ENCODE results near the gene HLA-DMB. TPM values are rescaled to one million over a fixed set of nuclear protein-coding genes. Genes with fewer than 3 reads are reported as not detected.

The HLA-DMB gene
- total and polyA plus RNA-seq, 2 donors = 71.0 to 110 TPM

DNA sequence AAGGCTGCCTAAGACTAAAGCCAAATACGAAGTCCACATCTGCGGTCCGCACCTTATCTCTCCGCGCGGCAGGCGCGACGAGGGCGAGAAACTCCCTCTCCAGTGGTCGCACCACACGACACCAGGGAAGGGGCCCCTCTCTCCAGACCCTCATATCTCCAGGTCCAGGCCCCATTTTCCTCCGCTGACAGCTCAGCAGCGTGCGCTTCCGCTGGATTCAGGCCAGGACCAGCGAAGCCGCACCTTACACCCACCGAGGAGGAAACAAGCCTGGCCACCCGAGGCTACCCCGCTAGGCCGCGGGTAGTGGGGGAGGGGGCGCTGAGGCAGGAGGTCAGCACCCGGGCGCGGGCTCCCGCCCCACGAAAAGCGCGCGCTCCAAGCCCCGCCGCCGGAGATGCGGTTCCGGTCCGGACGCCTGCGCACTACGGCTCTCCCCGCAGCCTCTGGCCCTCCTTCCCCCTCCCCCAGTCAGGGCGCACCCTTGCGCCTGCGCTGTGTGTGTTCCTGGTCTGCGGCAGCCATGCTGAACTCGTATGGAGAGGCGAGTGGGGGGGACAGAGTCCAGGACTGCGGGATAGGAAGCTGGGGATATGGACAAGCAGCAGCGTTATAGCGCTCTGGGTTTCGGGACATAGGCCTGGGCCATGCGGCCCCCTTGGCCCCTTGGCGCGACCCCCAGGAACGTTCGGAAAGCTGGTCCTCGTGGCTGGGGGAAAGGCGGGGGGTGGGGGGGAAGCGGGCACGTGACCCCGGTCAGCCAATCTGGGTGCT, 27.5 kb upstream of the HLA-DMB start, which contains the start of gene BRD2:
Gene BRD2, plus strand, starts transcription at position 502 of the 774 bp plus-strand sequence. CDS start 4,305 bp downstream, outside the sequence.
- WGBS = under 1% methylated on average over 62 of the region's 62 CpGs
- H3K4me3 ChIP-seq (ENCODE audit: low read length in 2 of 2) = peak within 1 kb of the TSS; percentile 87 to 93
- H3K4me1 ChIP-seq (ENCODE audit: control insufficient read depth in 2 of 2, insufficient read depth in 2 of 2, low read length in 2 of 2) = peaks cover 5 to 17% of the 10 kb centered on the region in 2 donors

DNA sequence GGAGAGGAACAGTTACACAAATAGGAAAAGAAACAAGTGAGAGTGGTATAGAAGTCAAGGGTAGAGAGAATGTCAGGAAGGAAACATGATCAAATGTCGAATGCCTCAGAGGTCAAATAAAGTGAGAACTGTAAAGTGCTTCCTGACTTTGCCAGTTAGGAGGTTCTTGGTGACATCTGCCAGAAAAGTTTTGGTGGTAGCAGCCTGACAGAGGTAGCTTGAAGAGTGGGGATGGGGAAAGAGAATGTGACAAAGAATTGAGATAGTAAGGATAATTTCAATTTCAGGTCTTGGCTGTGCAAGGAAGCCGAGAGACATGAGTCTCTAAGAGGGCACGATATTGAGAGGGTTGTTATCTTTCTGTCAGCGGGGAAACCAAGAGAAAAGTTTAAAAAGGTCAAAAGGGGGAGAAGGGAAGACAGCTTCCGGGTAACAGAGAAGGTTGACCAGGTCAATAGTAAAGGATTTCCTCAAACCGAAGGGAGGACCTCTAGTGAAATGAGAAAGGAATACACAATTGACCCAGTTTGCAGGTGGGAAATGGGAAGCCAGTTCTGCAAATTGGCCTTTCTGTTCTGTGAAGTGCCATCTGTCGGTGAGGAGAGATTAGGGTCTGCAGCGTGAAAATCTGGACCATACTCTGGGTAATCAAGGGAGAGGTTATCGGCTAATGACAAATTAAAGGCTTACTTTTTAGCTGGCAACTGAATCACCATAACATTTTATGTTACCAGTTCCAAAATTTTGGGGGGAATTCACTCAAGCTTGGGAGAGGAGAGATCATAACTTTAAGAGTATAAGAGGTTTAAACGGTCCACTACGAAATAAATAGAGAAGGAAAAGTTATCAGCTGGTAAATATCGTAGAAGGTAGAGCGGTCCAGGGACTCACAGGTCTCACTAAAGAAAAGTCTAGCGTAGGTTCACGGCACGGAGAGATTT, 26.6 kb upstream of the HLA-DMB start:
- Histone ChIP-seq H3K9me3 (ENCODE audit: control insufficient read depth in 2 of 2, insufficient read depth in 1 of 2, low read length in 1 of 2) (no peaks in the 10 kb centered on the region), H3K27me3 (ENCODE audit: control insufficient read depth in 2 of 2, insufficient read depth in 1 of 2, low read length in 1 of 2) (no peaks in the 10 kb centered on the region), H3K27ac (ENCODE audit: low read depth in 1 of 2, low read length in 1 of 2) (peak overlapping the region; percentile 98 to 100), H3K4me1 (ENCODE audit: control insufficient read depth in 2 of 2, insufficient read depth in 2 of 2, low read length in 2 of 2) (peaks cover 5 to 17% of the 10 kb centered on the region in 2 donors), H3K4me3 (ENCODE audit: low read length in 2 of 2) (peak overlapping the region; percentile 87 to 93), H3K36me3 (ENCODE audit: control insufficient read depth in 2 of 2, insufficient read depth in 2 of 2, low read length in 1 of 2) (peaks cover 0 to 8% of the 10 kb centered on the region in 2 donors)
- WGBS = 3% methylated on average over 16 of the region's 16 CpGs
- peak in 7 of 9 donors; percentile 28 to 71 (median 37) for DNase-seq (ENCODE audit: low read depth in 6 of 9, low spot score in 9 of 9)

More for the DNA sequence above, 27.5 kb upstream of the HLA-DMB start, which contains the start of gene BRD2:
- peak; percentile 94 to 99 (median 98) for DNase-seq (ENCODE audit: low read depth in 6 of 9, low spot score in 9 of 9)
- no peaks in the 10 kb centered on the region for H3K27me3 ChIP-seq (ENCODE audit: control insufficient read depth in 2 of 2, insufficient read depth in 1 of 2, low read length in 1 of 2)
- peaks cover 5 to 16% of the 10 kb centered on the region in 2 donors for H3K36me3 ChIP-seq (ENCODE audit: control insufficient read depth in 2 of 2, insufficient read depth in 2 of 2, low read length in 1 of 2)
- peak within 1 kb of the TSS; percentile 98 to 100 for H3K27ac ChIP-seq (ENCODE audit: low read depth in 1 of 2, low read length in 1 of 2)
- H3K9me3 ChIP-seq (ENCODE audit: control insufficient read depth in 2 of 2, insufficient read depth in 1 of 2, low read length in 1 of 2) = no peaks in the 10 kb centered on the region

DNA sequence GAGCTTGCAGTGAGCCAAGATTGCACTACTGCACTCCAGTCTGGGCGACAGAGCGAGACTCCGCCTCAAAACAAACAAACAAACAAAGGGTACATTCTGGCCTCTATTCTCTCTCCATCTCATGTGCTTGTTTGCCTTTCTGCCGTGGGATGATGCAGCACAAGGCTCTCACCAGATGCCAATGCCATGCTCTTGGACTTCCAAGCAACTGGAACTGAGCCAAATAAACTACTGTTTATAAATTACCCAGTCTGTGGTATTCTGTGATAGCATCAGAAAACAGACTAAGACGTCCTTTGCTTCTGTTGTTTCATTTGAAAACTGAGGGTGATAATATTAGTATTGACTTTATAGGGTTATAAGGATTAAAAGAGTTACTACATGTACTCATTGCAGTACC, 23.9 kb upstream of the HLA-DMB start:
- WGBS = 96% methylated on average over 5 of the region's 5 CpGs
- H3K36me3 ChIP-seq (ENCODE audit: control insufficient read depth in 2 of 2, insufficient read depth in 2 of 2, low read length in 1 of 2) = peaks cover 0 to 2% of the 10 kb centered on the region in 2 donors
- no peak for DNase-seq (ENCODE audit: low read depth in 6 of 9, low spot score in 9 of 9)
- no peaks in the 10 kb centered on the region for H3K27me3 ChIP-seq (ENCODE audit: control insufficient read depth in 2 of 2, insufficient read depth in 1 of 2, low read length in 1 of 2)
- no peak overlapping the region for H3K4me3 ChIP-seq (ENCODE audit: low read length in 2 of 2)
- H3K9me3 ChIP-seq (ENCODE audit: control insufficient read depth in 2 of 2, insufficient read depth in 1 of 2, low read length in 1 of 2) = no peaks in the 10 kb centered on the region
- no peak overlapping the region for H3K27ac ChIP-seq (ENCODE audit: low read depth in 1 of 2, low read length in 1 of 2)
- H3K4me1 ChIP-seq (ENCODE audit: control insufficient read depth in 2 of 2, insufficient read depth in 2 of 2, low read length in 2 of 2) = peaks cover 5 to 17% of the 10 kb centered on the region in 2 donors

GRCh38 chr6:32963866-32964265, 23.0 kb upstream of the HLA-DMB start:
- WGBS = 92% methylated on average over 1 of the region's 1 CpG
- no peak overlapping the region for H3K27ac ChIP-seq (ENCODE audit: low read depth in 1 of 2, low read length in 1 of 2)
- H3K4me3 ChIP-seq (ENCODE audit: low read length in 2 of 2) = no peak overlapping the region
- peaks cover 0 to 2% of the 10 kb centered on the region in 2 donors for H3K36me3 ChIP-seq (ENCODE audit: control insufficient read depth in 2 of 2, insufficient read depth in 2 of 2, low read length in 1 of 2)
- no peak for DNase-seq (ENCODE audit: low read depth in 6 of 9, low spot score in 9 of 9)
- H3K4me1 ChIP-seq (ENCODE audit: control insufficient read depth in 2 of 2, insufficient read depth in 2 of 2, low read length in 2 of 2) = peaks cover 5 to 17% of the 10 kb centered on the region in 2 donors
- H3K9me3 ChIP-seq (ENCODE audit: control insufficient read depth in 2 of 2, insufficient read depth in 1 of 2, low read length in 1 of 2) = no peaks in the 10 kb centered on the region
- H3K27me3 ChIP-seq (ENCODE audit: control insufficient read depth in 2 of 2, insufficient read depth in 1 of 2, low read length in 1 of 2) = no peaks in the 10 kb centered on the region

DNA sequence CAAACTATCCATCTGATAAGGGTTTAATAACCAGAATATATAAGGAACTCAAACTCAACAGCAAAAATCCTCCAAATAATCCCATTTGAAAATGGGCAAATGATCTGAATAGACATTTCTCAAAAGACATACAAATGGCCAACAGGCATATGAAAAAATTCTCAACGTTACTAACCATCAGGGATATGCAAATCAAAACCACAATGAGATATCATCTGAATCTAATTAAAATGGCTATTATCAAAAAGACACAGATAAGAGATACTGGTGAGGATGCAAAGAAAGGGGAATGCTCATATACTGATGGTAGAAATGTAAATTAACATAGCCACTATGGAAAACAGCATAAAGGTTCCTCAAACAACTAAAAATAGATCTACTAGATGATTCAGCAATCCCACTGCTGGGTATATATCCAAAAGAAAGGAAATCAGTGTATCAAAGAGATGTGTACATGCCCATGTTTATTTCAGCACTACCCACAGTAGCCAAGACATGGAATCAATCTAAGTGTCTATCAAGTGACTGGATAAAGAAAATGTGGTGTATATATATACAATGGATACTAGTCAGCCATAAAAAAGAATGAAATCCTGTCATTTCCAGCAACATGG, 21.5 kb upstream of the HLA-DMB start:
- Histone ChIP-seq H3K36me3 (ENCODE audit: control insufficient read depth in 2 of 2, insufficient read depth in 2 of 2, low read length in 1 of 2) (peaks cover 0 to 2% of the 10 kb centered on the region in 2 donors), H3K4me3 (ENCODE audit: low read length in 2 of 2) (no peak overlapping the region), H3K9me3 (ENCODE audit: control insufficient read depth in 2 of 2, insufficient read depth in 1 of 2, low read length in 1 of 2) (no peaks in the 10 kb centered on the region), H3K27ac (ENCODE audit: low read depth in 1 of 2, low read length in 1 of 2) (no peak overlapping the region), H3K4me1 (ENCODE audit: control insufficient read depth in 2 of 2, insufficient read depth in 2 of 2, low read length in 2 of 2) (peaks cover 5 to 14% of the 10 kb centered on the region in 2 donors), H3K27me3 (ENCODE audit: control insufficient read depth in 2 of 2, insufficient read depth in 1 of 2, low read length in 1 of 2) (no peaks in the 10 kb centered on the region)
- no peak for DNase-seq (ENCODE audit: low read depth in 6 of 9, low spot score in 9 of 9)
- 43% methylated on average over 1 of the region's 1 CpG for WGBS

- H3K36me3 ChIP-seq (ENCODE audit: control insufficient read depth in 2 of 2, insufficient read depth in 2 of 2, low read length in 1 of 2) = peaks cover 0 to 2% of the 10 kb centered on the region in 2 donors
- no peak overlapping the region for H3K4me3 ChIP-seq (ENCODE audit: low read length in 2 of 2)
- H3K27ac ChIP-seq (ENCODE audit: low read depth in 1 of 2, low read length in 1 of 2) = no peak overlapping the region
- no peaks in the 10 kb centered on the region for H3K9me3 ChIP-seq (ENCODE audit: control insufficient read depth in 2 of 2, insufficient read depth in 1 of 2, low read length in 1 of 2)
- WGBS = 99% methylated on average over 5 of the region's 5 CpGs
- H3K4me1 ChIP-seq (ENCODE audit: control insufficient read depth in 2 of 2, insufficient read depth in 2 of 2, low read length in 2 of 2) = peaks cover 0 to 3% of the 10 kb centered on the region in 2 donors
- H3K27me3 ChIP-seq (ENCODE audit: control insufficient read depth in 2 of 2, insufficient read depth in 1 of 2, low read length in 1 of 2) = no peaks in the 10 kb centered on the region
- no peak for DNase-seq (ENCODE audit: low read depth in 6 of 9, low spot score in 9 of 9)
Measured at GRCh38 chr6:32960563-32960962, 19.7 kb upstream of the HLA-DMB start.

GRCh38 chr6:32956176-32956575, 15.3 kb upstream of the HLA-DMB start:
- Histone ChIP-seq H3K36me3 (ENCODE audit: control insufficient read depth in 2 of 2, insufficient read depth in 2 of 2, low read length in 1 of 2) (peaks cover 0 to 2% of the 10 kb centered on the region in 2 donors), H3K27me3 (ENCODE audit: control insufficient read depth in 2 of 2, insufficient read depth in 1 of 2, low read length in 1 of 2) (no peaks in the 10 kb centered on the region), H3K27ac (ENCODE audit: low read depth in 1 of 2, low read length in 1 of 2) (no peak overlapping the region), H3K9me3 (ENCODE audit: control insufficient read depth in 2 of 2, insufficient read depth in 1 of 2, low read length in 1 of 2) (no peaks in the 10 kb centered on the region), H3K4me1 (ENCODE audit: control insufficient read depth in 2 of 2, insufficient read depth in 2 of 2, low read length in 2 of 2) (peaks cover 6 to 20% of the 10 kb centered on the region in 2 donors), H3K4me3 (ENCODE audit: low read length in 2 of 2) (no peak overlapping the region)
- 97% methylated on average over 2 of the region's 2 CpGs for WGBS
- DNase-seq (ENCODE audit: low read depth in 6 of 9, low spot score in 9 of 9) = no peak

DNA sequence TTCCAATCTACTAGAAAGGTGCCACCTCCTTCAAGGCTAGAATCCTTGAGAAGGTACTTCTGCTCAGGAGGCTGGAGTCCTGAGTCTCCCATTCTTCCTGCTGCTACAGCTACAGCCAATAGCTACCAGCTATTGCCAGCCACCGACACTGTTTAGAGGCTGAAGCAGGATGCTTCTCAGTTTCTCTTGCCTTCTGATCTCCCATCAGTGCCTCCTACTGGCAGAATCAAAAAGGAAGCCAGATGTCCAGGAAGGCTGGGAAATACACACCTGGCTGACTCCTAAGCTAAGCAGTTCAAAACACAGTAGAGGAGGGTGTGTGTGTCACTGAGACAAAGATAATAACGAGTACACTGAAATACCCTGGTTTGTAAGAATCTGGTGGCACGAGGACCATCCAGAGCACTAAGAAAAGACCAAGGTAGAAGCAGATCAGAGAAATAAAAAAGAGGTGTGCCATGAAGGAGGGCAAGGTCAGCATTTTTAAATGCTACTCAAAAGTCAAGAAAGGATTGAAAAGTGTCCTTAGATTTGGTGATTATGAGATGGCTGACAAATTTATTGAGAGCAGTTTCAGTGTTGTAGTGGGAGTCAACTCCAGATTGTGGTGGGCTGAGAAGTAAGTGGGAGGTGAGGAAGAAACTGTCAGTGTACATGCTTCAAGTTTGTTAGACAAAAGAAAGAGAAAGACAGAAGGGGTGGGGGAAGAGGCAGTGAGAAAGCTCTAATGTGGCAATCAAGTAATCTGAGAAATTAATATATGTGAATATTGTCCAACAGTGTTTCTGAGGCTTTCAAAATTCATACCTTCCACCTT, 14.4 kb upstream of the HLA-DMB start:
- H3K9me3 ChIP-seq (ENCODE audit: control insufficient read depth in 2 of 2, insufficient read depth in 1 of 2, low read length in 1 of 2) = no peaks in the 10 kb centered on the region
- H3K27ac ChIP-seq (ENCODE audit: low read depth in 1 of 2, low read length in 1 of 2) = peak overlapping the region in 1 of 2 donors; percentile 48
- peak in 5 of 9 donors; percentile 43 to 82 (median 55) for DNase-seq (ENCODE audit: low read depth in 6 of 9, low spot score in 9 of 9)
- WGBS = 44% methylated on average over 3 of the region's 3 CpGs
- H3K36me3 ChIP-seq (ENCODE audit: control insufficient read depth in 2 of 2, insufficient read depth in 2 of 2, low read length in 1 of 2) = peaks cover 0 to 2% of the 10 kb centered on the region in 2 donors
- H3K27me3 ChIP-seq (ENCODE audit: control insufficient read depth in 2 of 2, insufficient read depth in 1 of 2, low read length in 1 of 2) = no peaks in the 10 kb centered on the region
- H3K4me1 ChIP-seq (ENCODE audit: control insufficient read depth in 2 of 2, insufficient read depth in 2 of 2, low read length in 2 of 2) = peaks cover 6 to 20% of the 10 kb centered on the region in 2 donors
- no peak overlapping the region for H3K4me3 ChIP-seq (ENCODE audit: low read length in 2 of 2)
